Fibroblast of the aortic adventitia (primary cell): ENCODE results near the gene INTS4. TPM values are rescaled to one million over a fixed set of nuclear protein-coding genes. Genes with fewer than 3 reads are reported as not detected.
"Not testable (repeated sequence)": the region's sequence is repeated elsewhere in the genome, so short reads cannot be mapped to it uniquely, and the experiment has no call there.

ENCODE experiments used
- DNase-seq: peaks from one replicate; pipeline ENCODE4 v3.0.0-alpha.2; 2010; ENCODE audit warnings: low read depth
- H3K4me3 ChIP-seq: 2 replicates; pipeline ENCODE4 v1.5.1; 2011; ENCODE audit warnings: low read depth, mild to moderate bottlenecking, control low read depth, low read length, moderate library complexity
- CTCF ChIP-seq: IDR thresholded peaks from 2 replicates; pipeline ENCODE4 v1.5.1; 2011; ENCODE audit warnings: mild to moderate bottlenecking, low read length, control low read depth, inconsistent platforms; ENCODE audit not compliant: insufficient read depth
- total RNA-seq: library from RNA; depleted of rRNA; stranded (reverse); fragments of >200 nt; gene quantifications from 2 replicates; pipeline ENCODE4 v1.2.3, GENCODE V29; 2012; ENCODE audit warnings: low replicate concordance

The INTS4 gene
- total RNA-seq = 24.1 and 52.6 TPM in 2 replicates

GRCh38 chr11:77994434-77995362 lies at the start of gene INTS4:
INTS4 (minus strand) TSS chr11:77994668; CDS start chr11:77994643, 25 bp downstream.
- peak within 1 kb of the TSS; percentile 92 for H3K4me3 ChIP-seq
- TF ChIP-seq CTCF = no peak
- peak; percentile 100 for DNase-seq

- no peak overlapping the region for H3K4me3 ChIP-seq
- no peak for DNase-seq
- TF ChIP-seq CTCF = no peak
Observed at GRCh38 chr11:78041843-78042440, 47.5 kb upstream of the INTS4 start.

- not testable (repeated sequence) for H3K4me3 ChIP-seq
Observed at GRCh38 chr11:78041380-78041719, 46.9 kb upstream of the INTS4 start.

GRCh38 chr11:78040691-78041379 lies 46.4 kb upstream of the INTS4 start:
- no peak overlapping the region for H3K4me3 ChIP-seq
- TF ChIP-seq CTCF = no peak

More at GRCh38 chr11:78041380-78041719, 46.9 kb upstream of the INTS4 start:
- DNase-seq = not testable (repeated sequence)

GRCh38 chr11:78039919-78040671 lies 45.6 kb upstream of the INTS4 start:
- H3K4me3 ChIP-seq = peak overlapping the region; percentile 28
- TF ChIP-seq CTCF = no peak
- DNase-seq = peak; percentile 85

More at GRCh38 chr11:78040691-78041379, 46.4 kb upstream of the INTS4 start:
- no peak for DNase-seq

GRCh38 chr11:78039391-78039918 lies 45.0 kb upstream of the INTS4 start:
- no peak overlapping the region for H3K4me3 ChIP-seq
- DNase-seq = no peak
- TF ChIP-seq CTCF = no peak
